NCI-H146 treated with DMSO at 0.1 percent for 48 hours (cell line): ENCODE data around the gene CEACAM5.
A peak's percentile ranks its signal among the peaks of the same experiment; 100 is the strongest.
"Not testable (repeated sequence)": the region's sequence is repeated elsewhere in the genome, so short reads cannot be mapped to it uniquely, and the experiment has no call there.

Experiments
- DNase-seq: peaks from one replicate; lab custom pipeline; 2025; ENCODE audit not compliant: unreplicated experiment; lab: John Stamatoyannopoulos, UW

CEACAM5 gene

DNA sequence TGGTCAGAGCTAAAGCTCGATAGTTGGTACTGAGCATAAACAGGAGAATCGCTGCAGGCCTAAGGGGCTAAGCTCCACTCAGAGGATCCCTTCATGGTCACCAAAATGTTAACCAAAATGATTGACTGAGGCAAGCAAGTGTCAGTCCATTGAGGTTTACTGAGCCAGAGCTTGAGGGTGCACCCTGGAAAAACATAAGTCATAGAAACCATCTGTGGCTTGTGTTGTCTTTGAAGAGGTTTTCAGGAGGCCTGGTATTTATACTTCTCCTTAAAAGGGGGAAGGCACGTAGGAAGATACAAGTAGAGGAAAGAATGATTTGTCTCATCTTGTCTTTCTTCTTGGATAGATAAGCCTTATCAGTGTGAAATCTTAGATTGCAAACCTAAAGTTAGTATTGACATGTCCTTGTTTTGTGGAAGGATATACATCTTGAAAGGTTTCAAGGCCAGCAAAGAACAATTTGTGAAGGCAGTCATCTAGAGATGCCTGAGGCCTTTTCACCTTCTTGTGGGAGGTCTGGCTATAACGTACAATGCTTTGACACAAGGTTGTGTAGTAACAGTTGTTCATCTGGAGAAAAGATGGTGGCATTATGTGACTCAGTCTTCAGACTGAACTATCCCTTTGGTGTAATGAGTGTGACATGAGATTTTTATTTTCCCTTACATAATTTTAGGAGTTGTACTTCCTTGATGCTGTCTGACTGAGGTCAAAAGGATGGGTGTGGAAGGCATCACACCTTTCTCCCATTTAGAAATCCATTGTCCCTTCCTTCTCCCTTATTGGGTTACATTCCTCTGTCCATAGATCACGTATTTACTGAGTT lies 32.2 kb downstream of the CEACAM5 start:
- no peak for DNase-seq

GRCh38 chr19:41741244-41741554 lies 32.8 kb downstream of the CEACAM5 start:
- DNase-seq, result no peak

DNA sequence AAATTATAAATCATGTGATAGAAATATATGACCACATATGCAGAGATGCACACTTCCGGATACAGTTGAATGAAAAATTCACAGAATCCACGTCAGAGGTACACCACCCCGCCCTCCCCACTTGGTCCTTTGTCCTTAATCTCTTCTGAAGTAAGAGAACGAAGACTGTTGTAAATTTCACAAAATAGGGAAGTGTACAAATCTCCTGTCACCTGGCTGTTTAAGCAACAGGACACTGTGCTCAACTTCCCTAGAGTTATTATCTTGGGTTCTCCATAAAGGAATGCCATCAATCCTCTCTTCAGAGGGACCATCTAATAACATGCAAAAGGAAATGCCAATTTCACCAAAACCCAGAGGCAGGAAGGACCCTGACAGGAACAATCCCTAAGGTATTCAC lies 36.4 kb downstream of the CEACAM5 start:
- DNase-seq, result no peak

- DNase-seq, result no peak
Measured at GRCh38 chr19:41745756-41746155, 37.3 kb downstream of the CEACAM5 start.

- peak; percentile 34 for DNase-seq
Measured at GRCh38 chr19:41746593-41747227, 38.3 kb downstream of the CEACAM5 start.

- no peak for DNase-seq
Measured at GRCh38 chr19:41748012-41748411, 39.6 kb downstream of the CEACAM5 start.

DNA sequence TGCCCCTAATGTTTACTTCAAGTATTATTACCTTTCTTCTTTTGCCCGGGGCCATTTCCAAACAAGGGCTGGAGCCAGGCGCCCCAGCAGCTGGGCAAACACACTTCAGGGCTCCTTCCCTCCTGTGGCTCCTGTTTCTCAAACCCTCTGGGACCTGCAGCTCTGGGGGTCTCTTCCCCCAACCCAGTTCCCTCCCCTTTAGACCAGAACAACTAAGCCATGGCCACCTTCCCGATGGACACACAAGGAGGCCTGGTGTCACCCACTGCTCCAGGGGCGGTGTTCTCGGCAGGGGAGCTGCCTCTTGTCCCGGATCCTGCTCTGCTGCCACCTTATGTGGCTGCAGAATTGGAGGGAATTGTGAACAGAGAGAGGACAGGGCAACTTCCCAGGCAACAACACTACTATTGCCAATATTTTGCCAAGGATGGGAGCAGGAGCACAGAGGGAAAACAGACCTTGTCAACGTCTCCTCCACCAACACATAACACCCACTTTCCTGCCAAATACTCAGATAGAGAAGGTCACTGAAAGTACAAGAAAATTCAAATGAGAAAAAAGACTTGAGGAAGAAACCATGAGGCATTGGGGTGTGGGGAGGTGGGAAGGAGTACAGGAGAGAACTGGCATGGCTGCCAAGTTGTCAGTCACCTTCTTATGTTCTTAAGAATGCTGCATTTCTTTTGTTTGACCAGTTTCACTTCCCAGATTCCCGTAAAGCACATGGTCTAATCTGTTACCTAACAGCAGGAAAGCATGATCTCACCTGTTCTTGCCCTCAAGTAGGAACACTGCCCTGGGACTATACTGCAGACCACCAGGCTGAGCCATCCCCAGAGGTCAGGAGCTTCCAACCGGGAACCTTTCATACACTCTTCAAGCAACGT lies 42.1 kb downstream of the CEACAM5 start:
- not testable (repeated sequence) for DNase-seq

DNA sequence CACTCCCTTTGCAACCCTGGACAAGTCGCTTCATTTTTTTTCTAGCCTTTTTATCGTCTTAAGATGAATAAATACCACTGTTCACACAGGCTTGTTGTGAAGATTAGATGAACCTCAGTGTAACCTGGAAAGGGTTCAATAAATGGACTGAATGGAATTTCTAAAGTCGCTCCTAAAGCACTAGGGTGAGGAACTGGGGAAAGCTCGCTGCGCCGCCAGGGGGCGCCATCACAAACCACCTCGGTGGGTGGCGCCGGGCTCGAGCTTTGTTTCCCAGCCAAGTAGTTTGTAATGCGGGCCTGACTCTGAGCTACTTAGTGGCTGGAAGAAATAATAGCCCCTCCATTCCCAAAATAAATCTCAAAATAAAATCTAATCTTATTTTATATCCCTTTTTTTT lies 44.7 kb downstream of the CEACAM5 start:
- peak; percentile 13 for DNase-seq

- DNase-seq, result no peak
Measured at GRCh38 chr19:41753936-41754529, 45.6 kb downstream of the CEACAM5 start.

- DNase-seq, result no peak
Measured at GRCh38 chr19:41755328-41755913, 47.0 kb downstream of the CEACAM5 start, which contains the start of gene CEACAM6. Gene CEACAM6 (plus strand): TSS chr19:41755530. CDS start chr19:41755639, 109 bp downstream.

DNA sequence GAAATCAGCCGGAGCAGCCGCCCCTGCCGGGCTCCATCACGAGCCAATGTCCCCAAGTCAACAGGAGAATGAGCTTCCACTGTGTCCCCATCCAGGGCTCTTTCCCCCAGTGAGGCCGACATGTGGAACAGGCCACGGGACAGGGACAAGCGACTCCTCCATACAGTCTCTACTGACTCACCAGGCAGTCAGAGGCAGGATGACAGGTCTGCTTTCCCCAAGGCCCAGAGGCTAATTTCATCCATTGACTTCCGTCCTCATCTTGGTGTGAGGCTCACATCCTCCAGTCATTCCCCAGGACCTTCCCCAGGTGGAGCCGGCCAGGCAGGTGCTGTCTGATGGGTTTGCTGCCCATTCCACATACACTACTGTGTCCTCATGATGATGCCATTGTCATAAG lies 50.4 kb downstream of the CEACAM5 start:
- DNase-seq, result no peak

- DNase-seq, result no peak
Measured at GRCh38 chr19:41767115-41767514, 58.7 kb downstream of the CEACAM5 start.

GRCh38 chr19:41768105-41768504 lies 59.7 kb downstream of the CEACAM5 start:
- not testable (repeated sequence) for DNase-seq

DNA sequence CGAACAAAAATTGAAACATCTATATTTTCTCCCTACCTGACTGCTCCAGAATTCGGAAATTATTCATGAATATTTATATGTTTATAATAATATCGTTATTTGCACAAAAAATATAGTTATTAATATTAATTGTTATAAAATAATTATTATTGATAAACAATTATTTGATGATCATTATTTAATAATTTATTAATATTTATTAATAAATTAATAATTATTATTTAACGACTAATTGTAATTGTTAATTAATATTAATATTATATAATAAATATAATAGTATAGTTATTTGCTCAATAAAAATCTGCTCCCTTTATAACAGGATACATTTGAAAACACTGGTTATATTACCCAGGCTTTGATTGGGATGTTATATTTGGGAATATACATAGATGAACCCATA lies 61.2 kb downstream of the CEACAM5 start:
- no peak for DNase-seq

GRCh38 chr19:41771410-41771809 lies 63.0 kb downstream of the CEACAM5 start:
- no peak for DNase-seq

DNA sequence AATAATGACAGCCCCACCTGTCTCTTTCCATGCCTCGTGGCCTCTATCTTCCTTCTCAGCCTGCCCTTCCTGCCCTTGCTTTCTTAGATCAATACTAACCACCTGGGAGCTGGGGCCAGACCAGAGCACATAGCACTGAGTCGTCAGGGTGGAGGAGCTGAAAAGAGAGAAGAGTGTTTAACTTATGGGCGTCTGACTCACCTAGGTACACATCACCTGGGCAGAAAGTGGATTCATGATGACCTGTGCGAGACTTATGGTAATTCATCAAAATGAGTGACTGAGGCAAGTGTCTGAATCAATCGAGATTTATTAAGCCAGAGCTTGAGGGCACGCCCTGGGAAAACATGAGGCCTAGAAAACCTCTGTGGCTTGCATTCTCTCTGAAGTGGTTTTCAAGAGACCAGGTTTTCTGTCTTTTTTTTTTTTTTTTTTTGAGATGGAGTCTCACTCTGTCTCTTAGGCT lies 66.1 kb downstream of the CEACAM5 start:
- DNase-seq, result peak; percentile 85

GRCh38 chr19:41776700-41777099 lies 68.3 kb downstream of the CEACAM5 start:
- no peak for DNase-seq
